GM23248 (cell line): Measurements from ENCODE around the gene ACAP1.

Experiments used
- EZH2 ChIP-seq: fragments of 200-600 bp; sonication (generic); IDR thresholded peaks from 2 replicates; pipeline ENCODE4 v1.6.1; 2018; ENCODE audit warnings: antibody characterized with exemption, mild to moderate bottlenecking; ENCODE audit not compliant: insufficient read depth, poor library complexity, severe bottlenecking
- EZH2phosphoT487 ChIP-seq: fragments of 200-600 bp; sonication (generic); IDR thresholded peaks from 2 replicates; pipeline ENCODE4 v1.6.1; 2018; ENCODE audit warnings: antibody characterized with exemption, moderate library complexity, mild to moderate bottlenecking, low read depth; ENCODE audit not compliant: insufficient read depth

DNA sequence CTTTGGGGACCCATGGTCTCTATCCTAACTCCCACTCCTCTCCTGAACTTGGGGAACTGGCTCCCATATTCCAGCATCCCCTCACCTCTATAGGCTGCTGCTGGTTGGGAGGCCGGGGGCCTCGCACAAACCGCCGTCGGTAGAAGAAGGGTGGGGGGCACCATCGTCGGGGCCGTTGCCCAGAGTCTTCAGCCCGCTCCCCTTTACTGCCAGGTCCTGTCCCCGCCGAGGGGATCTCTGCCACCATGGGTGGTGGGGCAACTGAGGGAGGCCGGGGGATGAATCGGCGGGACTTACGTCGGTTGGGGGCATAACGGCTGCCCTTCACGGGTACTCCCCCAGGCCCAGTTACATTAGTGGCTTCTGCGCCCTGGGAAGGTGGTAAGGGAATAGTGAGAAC is 46.2 kb upstream of the ACAP1 start:
- TF ChIP-seq EZH2 (no peak), EZH2phosphoT487 (no peak)
